GM18519 (cell line): ENCODE measurements around the gene TCAF1.
"Not testable (repeated sequence)": the region's sequence is repeated elsewhere in the genome, so short reads cannot be mapped to it uniquely, and the experiment has no call there.

Experiments
- ATAC-seq: cut with Tn5 transposase; IDR thresholded peaks from one replicate; pipeline ENCODE4 v1.9.1; 2021; ENCODE audit warnings: mild to moderate bottlenecking, moderate library complexity; ENCODE audit not compliant: unreplicated experiment, low FRiP score

The TCAF1 gene

GRCh38 chr7:143905509-143905908 lies 3.5 kb upstream of the TCAF1 start:
- ATAC-seq = no peak

- ATAC-seq = no peak
Measured at GRCh38 chr7:143902332-143902899, 440 bp upstream of the TCAF1 start.

GRCh38 chr7:143901332-143901667 lies 676 bp downstream of the TCAF1 start:
- ATAC-seq = no peak

GRCh38 chr7:143900230-143900766 lies 1.7 kb downstream of the TCAF1 start:
- ATAC-seq = no peak

- ATAC-seq = no peak
Measured at GRCh38 chr7:143898810-143899209, 3.2 kb downstream of the TCAF1 start.

- ATAC-seq = no peak
Measured at GRCh38 chr7:143896667-143897066, 5.3 kb downstream of the TCAF1 start.

- ATAC-seq = peak; percentile 98
Measured at GRCh38 chr7:143892527-143893300, 9.3 kb downstream of the TCAF1 start.

GRCh38 chr7:143891457-143891856 lies 10.5 kb downstream of the TCAF1 start:
- no peak for ATAC-seq

GRCh38 chr7:143890558-143890957 lies 11.4 kb downstream of the TCAF1 start:
- no peak for ATAC-seq

GRCh38 chr7:143889068-143889467 lies 12.9 kb downstream of the TCAF1 start:
- no peak for ATAC-seq

- no peak for ATAC-seq
Measured at GRCh38 chr7:143886826-143887477, 15.0 kb downstream of the TCAF1 start.

- no peak for ATAC-seq
Measured at GRCh38 chr7:143885951-143886350, 16.0 kb downstream of the TCAF1 start.

GRCh38 chr7:143884969-143885559 lies 16.9 kb downstream of the TCAF1 start:
- peak; percentile 83 for ATAC-seq

- ATAC-seq = no peak
Measured at GRCh38 chr7:143884241-143884968, 17.6 kb downstream of the TCAF1 start.

- ATAC-seq = no peak
Measured at GRCh38 chr7:143882604-143883078, 19.3 kb downstream of the TCAF1 start.

GRCh38 chr7:143882020-143882603 lies 19.9 kb downstream of the TCAF1 start:
- ATAC-seq = no peak

GRCh38 chr7:143878884-143879283 lies 23.1 kb downstream of the TCAF1 start:
- no peak for ATAC-seq

- ATAC-seq = no peak
Measured at GRCh38 chr7:143877098-143877497, 24.9 kb downstream of the TCAF1 start.

- no peak for ATAC-seq
Measured at GRCh38 chr7:143876218-143876617, 25.8 kb downstream of the TCAF1 start.

GRCh38 chr7:143873242-143873641 lies 28.7 kb downstream of the TCAF1 start:
- ATAC-seq = not testable (repeated sequence)
